Caco-2 (cell line): Measurements from ENCODE around the gene C4orf51. TPM values are rescaled to one million over a fixed set of nuclear protein-coding genes. Genes with fewer than 3 reads are reported as not detected.

Experiments used
- BruUV-seq: library from RNA; stranded (reverse); fragments of 400-500 nt; replicated peaks from 2 replicates; lab custom pipeline; 2021; lab: Mats Ljungman, UMichigan
- CTCF ChIA-PET: fragments of 300-600 bp; sonication (Branson Sonifier 250); formaldehyde crosslinking; loops from one replicate; lab custom pipeline; 2022; ENCODE audit warnings: antibody characterized with exemption; lab: Charles Lee
- POLR2A ChIA-PET: fragments of 300-600 bp; sonication (Branson Sonifier 250); formaldehyde crosslinking; loops from one replicate; lab custom pipeline; 2022; ENCODE audit warnings: antibody characterized with exemption; lab: Charles Lee
- DNase-seq, 2 experiments: peaks; one replicate each; pipeline versions ENCODE4 v3.0.0 to v3.0.0-alpha.2; 2020 to 2022
- H3K27me3 ChIP-seq: replicated peaks from 2 replicates; pipeline ENCODE4 v1.6.0; 2011; ENCODE audit warnings: low read length; ENCODE audit not compliant: control insufficient read depth, insufficient read depth
- H3K36me3 ChIP-seq: 2 replicates; pipeline ENCODE4 v1.5.1; 2011; ENCODE audit warnings: low read length; ENCODE audit not compliant: control insufficient read depth, insufficient read depth
- H3K4me1 ChIP-seq: fragments of 250-450 bp; sonication (Bioruptor Pico); 2 replicates; pipeline ENCODE4 v1.5.1; 2020; ENCODE audit warnings: mild to moderate bottlenecking
- H3K4me3 ChIP-seq: 2 replicates; pipeline ENCODE4 v1.5.1; 2011; ENCODE audit warnings: low read depth, mild to moderate bottlenecking, control low read depth, low read length
- H3K9me3 ChIP-seq: fragments of 250-450 bp; sonication (Bioruptor Pico); 2 replicates; pipeline ENCODE4 v1.5.1; 2020; ENCODE audit warnings: mild to moderate bottlenecking, moderate library complexity
- H3K27ac Mint-ChIP-seq: one replicate; pipeline ENCODE4 v1.8.0; 2022; ENCODE audit warnings: mixed read lengths; ENCODE audit not compliant: unreplicated experiment
- H3K27me3 Mint-ChIP-seq: one replicate; pipeline ENCODE4 v1.8.0; 2022; ENCODE audit warnings: mixed read lengths; ENCODE audit not compliant: insufficient read depth, unreplicated experiment
- H3K36me3 Mint-ChIP-seq: one replicate; pipeline ENCODE4 v1.8.0; 2022; ENCODE audit warnings: mild to moderate bottlenecking, mixed read lengths; ENCODE audit not compliant: insufficient read depth, unreplicated experiment
- H3K4me1 Mint-ChIP-seq: one replicate; pipeline ENCODE4 v1.8.0; 2022; ENCODE audit warnings: low read depth, mixed read lengths; ENCODE audit not compliant: unreplicated experiment
- H3K4me3 Mint-ChIP-seq: one replicate; pipeline ENCODE4 v1.8.0; 2022; ENCODE audit warnings: mild to moderate bottlenecking, moderate library complexity, mixed read lengths; ENCODE audit not compliant: unreplicated experiment
- H3K9me3 Mint-ChIP-seq: one replicate; pipeline ENCODE4 v1.8.0; 2022; ENCODE audit warnings: mixed read lengths; ENCODE audit not compliant: unreplicated experiment
- intact Hi-C: fragments of 100-400 bp; cut with micrococcal nuclease; formaldehyde crosslinking; loops from one replicate; pipeline ENCODE4 v1.10.0; 2022; ENCODE audit not compliant: unreplicated experiment
- total RNA-seq: library from RNA; stranded (reverse); gene quantifications from 2 replicates; pipeline ENCODE4 v1.2.3, GENCODE V29; 2022
- TF ChIP-seq, protein P1 (sequence below), 2 experiments: fragments of 200-600 bp in 1 of 2; IDR thresholded peaks; 1 replicate in 1 of 2; 2 replicates in 1 of 2; pipeline versions ENCODE4 v1.5.1 to v1.8.0; 2011 to 2022; ENCODE audit warnings: antibody characterized with exemption in 1 of 2, control low read depth in 1 of 2, inconsistent platforms in 1 of 2, low read depth in 1 of 2, low read length in 1 of 2, mild to moderate bottlenecking in 1 of 2, moderate library complexity in 1 of 2; ENCODE audit not compliant: insufficient read depth in 1 of 2, severe bottlenecking in 1 of 2, unreplicated experiment in 1 of 2

Gene C4orf51
- total RNA-seq, 1 experiment from 2014 or later, result not detected

- Mint-ChIP-seq H3K4me3 (no peak overlapping the region), H3K27me3 (no peaks in the 10 kb centered on the region), H3K27ac (no peak overlapping the region), H3K4me1 (peaks cover 27% of the 10 kb centered on the region), H3K9me3 (no peaks in the 10 kb centered on the region), H3K36me3 (no peaks in the 10 kb centered on the region)
- intact Hi-C loops, result loop anchor here (5.0 kb wide), 1 partner anchor 206 kb away; the partner anchor contains the start of gene ZNF827
- Histone ChIP-seq H3K27me3 (no peaks in the 10 kb centered on the region), H3K9me3 (no peaks in the 10 kb centered on the region), H3K4me1 (peaks cover 42% of the 10 kb centered on the region), H3K4me3 (no peak overlapping the region), H3K36me3 (no peaks in the 10 kb centered on the region)
- no TSS peak for BruUV-seq
- ChIA-PET CTCF (no interaction called here), POLR2A (no interaction called here)
- no peak for DNase-seq
- TF ChIP-seq, protein P1, sequence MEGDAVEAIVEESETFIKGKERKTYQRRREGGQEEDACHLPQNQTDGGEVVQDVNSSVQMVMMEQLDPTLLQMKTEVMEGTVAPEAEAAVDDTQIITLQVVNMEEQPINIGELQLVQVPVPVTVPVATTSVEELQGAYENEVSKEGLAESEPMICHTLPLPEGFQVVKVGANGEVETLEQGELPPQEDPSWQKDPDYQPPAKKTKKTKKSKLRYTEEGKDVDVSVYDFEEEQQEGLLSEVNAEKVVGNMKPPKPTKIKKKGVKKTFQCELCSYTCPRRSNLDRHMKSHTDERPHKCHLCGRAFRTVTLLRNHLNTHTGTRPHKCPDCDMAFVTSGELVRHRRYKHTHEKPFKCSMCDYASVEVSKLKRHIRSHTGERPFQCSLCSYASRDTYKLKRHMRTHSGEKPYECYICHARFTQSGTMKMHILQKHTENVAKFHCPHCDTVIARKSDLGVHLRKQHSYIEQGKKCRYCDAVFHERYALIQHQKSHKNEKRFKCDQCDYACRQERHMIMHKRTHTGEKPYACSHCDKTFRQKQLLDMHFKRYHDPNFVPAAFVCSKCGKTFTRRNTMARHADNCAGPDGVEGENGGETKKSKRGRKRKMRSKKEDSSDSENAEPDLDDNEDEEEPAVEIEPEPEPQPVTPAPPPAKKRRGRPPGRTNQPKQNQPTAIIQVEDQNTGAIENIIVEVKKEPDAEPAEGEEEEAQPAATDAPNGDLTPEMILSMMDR (IDR thresholded peaks at IDR 0.05; ENCODE audit: insufficient read depth in 1 of 2, low read depth in 1 of 2, low read length in 1 of 2, severe bottlenecking in 1 of 2, unreplicated experiment in 1 of 2), result no peak
Measured at GRCh38 chr4:145731028-145731427, 51.1 kb downstream of the C4orf51 start.

DNA sequence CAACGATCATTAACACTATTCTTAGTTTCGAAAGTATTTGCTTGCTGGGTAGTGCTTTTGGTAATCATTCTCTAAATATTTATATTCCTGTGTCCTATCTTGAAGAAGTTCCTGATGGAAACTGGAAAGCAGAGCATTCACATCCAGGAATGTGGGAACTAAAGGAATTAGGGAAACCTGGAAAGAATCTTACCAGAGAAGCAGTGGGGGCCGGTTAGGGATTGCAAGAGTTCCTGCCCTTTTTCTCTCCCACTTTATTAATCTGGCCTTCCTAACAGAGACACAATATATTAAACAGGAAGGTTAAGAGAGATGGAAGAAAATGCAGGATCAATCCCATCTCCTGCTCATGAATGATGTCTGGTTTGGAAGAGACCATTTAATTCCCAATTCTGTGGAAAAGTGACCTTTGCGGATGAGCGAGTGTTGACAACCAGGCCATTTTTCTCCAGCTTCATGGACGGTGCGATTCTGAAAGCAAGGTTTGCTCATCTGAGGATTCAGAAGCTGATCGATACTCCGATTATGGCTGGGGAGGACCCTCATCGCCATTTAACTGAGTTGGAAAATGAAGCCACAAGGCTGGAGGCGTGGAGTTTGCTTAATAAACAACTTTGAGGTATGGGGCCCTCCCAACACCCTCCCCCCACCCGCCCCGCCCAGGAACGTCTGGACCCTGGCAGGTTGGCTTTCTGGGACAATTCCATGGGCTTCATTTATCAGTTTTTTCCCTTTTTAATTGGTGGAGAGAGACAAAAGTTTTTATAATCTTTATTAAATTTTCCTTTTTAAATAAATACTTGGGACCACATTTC lies 52.3 kb downstream of the C4orf51 start:
- Histone ChIP-seq H3K9me3 (no peaks in the 10 kb centered on the region), H3K27me3 (no peaks in the 10 kb centered on the region), H3K36me3 (no peaks in the 10 kb centered on the region), H3K4me1 (peaks cover 49% of the 10 kb centered on the region), H3K4me3 (peak overlapping the region; percentile 63)
- BruUV-seq, result TSS peak; percentile 80
- Mint-ChIP-seq H3K9me3 (no peaks in the 10 kb centered on the region), H3K27ac (peak overlapping the region; percentile 89), H3K36me3 (no peaks in the 10 kb centered on the region), H3K4me1 (peaks cover 27% of the 10 kb centered on the region), H3K4me3 (peak overlapping the region; percentile 84), H3K27me3 (no peaks in the 10 kb centered on the region)
- ChIA-PET CTCF (interaction anchor here (1.0 kb wide), 1 partner anchor 206 kb away, joined by 3 read pairs; the partner anchor contains the start of gene ZNF827), POLR2A (interaction anchor here (0.5 kb wide), 1 partner anchor 285 kb away, joined by 3 read pairs; no protein-coding TSS in a partner anchor)
- TF ChIP-seq, protein P1 (IDR thresholded peaks at IDR 0.05; ENCODE audit: insufficient read depth in 1 of 2, low read depth in 1 of 2, low read length in 1 of 2, severe bottlenecking in 1 of 2, unreplicated experiment in 1 of 2), result no peak
- intact Hi-C loops, result loop anchor here (5.0 kb wide), 1 partner anchor 205 kb away; the partner anchor contains the start of gene ZNF827
- DNase-seq, result no peak
